Measurements from ENCODE around the gene FANK1.
"Not testable (repeated sequence)": the region's sequence is repeated elsewhere in the genome, so short reads cannot be mapped to it uniquely, and the experiment has no call there.

Gene FANK1

GRCh38 chr10:125911145-125911544 lies 14.8 kb downstream of the FANK1 start:
- Histone ChIP-seq H3K27ac (replicated peaks) (no peak overlapping the region), H3K27me3 (ENCODE audit: insufficient read depth, poor library complexity, severe bottlenecking) (no peaks in the 10 kb centered on the region), H3K4me3 (replicated peaks; ENCODE audit: insufficient read depth, low read length) (no peak overlapping the region)
- TF ChIP-seq POLR2AphosphoS5 (IDR thresholded peaks at IDR 0.05; ENCODE audit: low read depth) (no peak), REST (IDR thresholded peaks at IDR 0.05; ENCODE audit: insufficient replicate concordance, low read depth) (no peak), SPI1 (IDR thresholded peaks at IDR 0.05; ENCODE audit: borderline replicate concordance, low read depth) (no peak), GABPA (IDR thresholded peaks at IDR 0.05; ENCODE audit: low read depth) (no peak), CTCF (IDR thresholded peaks at IDR 0.05; ENCODE audit: insufficient read depth, low read length) (no peak)
- no peak for DNase-seq (ENCODE audit: low read depth in 1 of 2, low spot score in 1 of 2)

GRCh38 chr10:125911990-125912389 lies 15.6 kb downstream of the FANK1 start:
- DNase-seq (ENCODE audit: low read depth in 1 of 2, low spot score in 1 of 2), result no peak
- Histone ChIP-seq H3K27me3 (ENCODE audit: insufficient read depth, poor library complexity, severe bottlenecking) (no peaks in the 10 kb centered on the region), H3K27ac (replicated peaks) (no peak overlapping the region), H3K4me3 (replicated peaks; ENCODE audit: insufficient read depth, low read length) (no peak overlapping the region)
- no peak for TF ChIP-seq GABPA (IDR thresholded peaks at IDR 0.05; ENCODE audit: low read depth)
- TF ChIP-seq SPI1 (IDR thresholded peaks at IDR 0.05; ENCODE audit: borderline replicate concordance, low read depth), result no peak
- TF ChIP-seq POLR2AphosphoS5 (IDR thresholded peaks at IDR 0.05; ENCODE audit: low read depth), result no peak
- no peak for TF ChIP-seq REST (IDR thresholded peaks at IDR 0.05; ENCODE audit: insufficient replicate concordance, low read depth)
- no peak for TF ChIP-seq CTCF (IDR thresholded peaks at IDR 0.05; ENCODE audit: insufficient read depth, low read length)

- not testable (repeated sequence) for H3K4me3 ChIP-seq (replicated peaks; ENCODE audit: insufficient read depth, low read length); H3K27me3 ChIP-seq (ENCODE audit: insufficient read depth, poor library complexity, severe bottlenecking); H3K27ac ChIP-seq (replicated peaks); DNase-seq (ENCODE audit: low read depth in 1 of 2, low spot score in 1 of 2)
Observed at GRCh38 chr10:125913277-125913676, 16.9 kb downstream of the FANK1 start.

- H3K27ac ChIP-seq (replicated peaks), result no peak overlapping the region
- no peak overlapping the region for H3K4me3 ChIP-seq (replicated peaks; ENCODE audit: insufficient read depth, low read length)
- no peaks in the 10 kb centered on the region for H3K27me3 ChIP-seq (ENCODE audit: insufficient read depth, poor library complexity, severe bottlenecking)
- DNase-seq (ENCODE audit: low read depth in 1 of 2, low spot score in 1 of 2), result no peak
- TF ChIP-seq CTCF (IDR thresholded peaks at IDR 0.05; ENCODE audit: insufficient read depth, low read length), result no peak
- TF ChIP-seq POLR2AphosphoS5 (IDR thresholded peaks at IDR 0.05; ENCODE audit: low read depth), result no peak
- TF ChIP-seq GABPA (IDR thresholded peaks at IDR 0.05; ENCODE audit: low read depth), result no peak
- TF ChIP-seq SPI1 (IDR thresholded peaks at IDR 0.05; ENCODE audit: borderline replicate concordance, low read depth), result no peak
- no peak for TF ChIP-seq REST (IDR thresholded peaks at IDR 0.05; ENCODE audit: insufficient replicate concordance, low read depth)
Observed at GRCh38 chr10:125916977-125917376, 20.6 kb downstream of the FANK1 start.

- H3K4me3 ChIP-seq (replicated peaks; ENCODE audit: insufficient read depth, low read length); H3K27me3 ChIP-seq (ENCODE audit: insufficient read depth, poor library complexity, severe bottlenecking); DNase-seq (ENCODE audit: low read depth in 1 of 2, low spot score in 1 of 2); H3K27ac ChIP-seq (replicated peaks): not testable (repeated sequence)
Observed at GRCh38 chr10:125917704-125918361, 21.5 kb downstream of the FANK1 start.

All from HL-60 (cell line).